Measurements from ENCODE around the gene ST8SIA4. TPM values are rescaled to one million over a fixed set of nuclear protein-coding genes. Genes with fewer than 3 reads are reported as not detected.

ST8SIA4 gene
- total and polyA plus RNA-seq, 2 donors (not counting 1 experiment from before 2014, with no cell fraction given) = 9.5 to 42.6 TPM

GRCh38 chr5:100834519-100834918 lies 68.6 kb downstream of the ST8SIA4 start:
- H3K27ac ChIP-seq (ENCODE audit: low read length in 2 of 2) = no peak overlapping the region
- Mint-ChIP-seq H3K27ac (peak overlapping the region; percentile 72), H3K27me3 (no peaks in the 10 kb centered on the region), H3K4me1 (peaks cover 39% of the 10 kb centered on the region), H3K9me3 (ENCODE audit: insufficient read depth) (no peaks in the 10 kb centered on the region), H3K4me3 (no peak overlapping the region)
- H3K9ac ChIP-seq (ENCODE audit: low read length) = no peak overlapping the region
- POLR2A ChIA-PET = no interaction called here
- DNase-seq = no peak
- no peaks in the 10 kb centered on the region for H3K9me3 ChIP-seq (ENCODE audit: control extremely low read depth in 1 of 3, control insufficient read depth in 2 of 3, insufficient read depth in 1 of 3, low read length in 2 of 3)
- H3K4me2 ChIP-seq (replicated peaks; ENCODE audit: low read depth, low read length, poor library complexity, severe bottlenecking) = no peak overlapping the region
- H4K20me1 ChIP-seq (ENCODE audit: control insufficient read depth, insufficient read depth, low read length, poor library complexity, severe bottlenecking) = no peaks in the 10 kb centered on the region
- peaks cover 5 to 9% of the 10 kb centered on the region in 2 experiments for H3K36me3 ChIP-seq (replicated peaks in 1 of 2; ENCODE audit: control extremely low read depth in 1 of 2, control insufficient read depth in 1 of 2, extremely low read depth in 1 of 2, insufficient read depth in 2 of 2, low read length in 1 of 2)
- peaks cover 62% of the 10 kb centered on the region for H3K79me2 ChIP-seq (ENCODE audit: control insufficient read depth, insufficient read depth, low read length)
- H3K4me1 ChIP-seq (ENCODE audit: control insufficient read depth in 2 of 2, insufficient read depth in 2 of 2, low read length in 2 of 2) = no peaks in the 10 kb centered on the region
- no peak for ATAC-seq (ENCODE audit: low read depth)
- no peaks in the 10 kb centered on the region for H3K27me3 ChIP-seq (replicated peaks in 1 of 4; ENCODE audit: control extremely low read depth in 1 of 4, control insufficient read depth in 3 of 4, insufficient read depth in 4 of 4, low read length in 3 of 4)
- TF ChIP-seq, protein P1, sequence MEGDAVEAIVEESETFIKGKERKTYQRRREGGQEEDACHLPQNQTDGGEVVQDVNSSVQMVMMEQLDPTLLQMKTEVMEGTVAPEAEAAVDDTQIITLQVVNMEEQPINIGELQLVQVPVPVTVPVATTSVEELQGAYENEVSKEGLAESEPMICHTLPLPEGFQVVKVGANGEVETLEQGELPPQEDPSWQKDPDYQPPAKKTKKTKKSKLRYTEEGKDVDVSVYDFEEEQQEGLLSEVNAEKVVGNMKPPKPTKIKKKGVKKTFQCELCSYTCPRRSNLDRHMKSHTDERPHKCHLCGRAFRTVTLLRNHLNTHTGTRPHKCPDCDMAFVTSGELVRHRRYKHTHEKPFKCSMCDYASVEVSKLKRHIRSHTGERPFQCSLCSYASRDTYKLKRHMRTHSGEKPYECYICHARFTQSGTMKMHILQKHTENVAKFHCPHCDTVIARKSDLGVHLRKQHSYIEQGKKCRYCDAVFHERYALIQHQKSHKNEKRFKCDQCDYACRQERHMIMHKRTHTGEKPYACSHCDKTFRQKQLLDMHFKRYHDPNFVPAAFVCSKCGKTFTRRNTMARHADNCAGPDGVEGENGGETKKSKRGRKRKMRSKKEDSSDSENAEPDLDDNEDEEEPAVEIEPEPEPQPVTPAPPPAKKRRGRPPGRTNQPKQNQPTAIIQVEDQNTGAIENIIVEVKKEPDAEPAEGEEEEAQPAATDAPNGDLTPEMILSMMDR (IDR thresholded peaks at IDR 0.05) = no peak
- TF ChIP-seq EZH2 (IDR thresholded peaks at IDR 0.05; ENCODE audit: borderline replicate concordance, insufficient read depth, low read depth, low read length, poor library complexity, severe bottlenecking) = no peak
- no peak overlapping the region for H3K4me3 ChIP-seq (ENCODE audit: control extremely low read depth in 1 of 5, extremely low read depth in 1 of 5, insufficient read depth in 1 of 5, low read depth in 2 of 5, low read length in 4 of 5)
- H2AFZ ChIP-seq (ENCODE audit: insufficient read depth, low read depth, low read length, poor library complexity, severe bottlenecking) = no peak overlapping the region
- intact Hi-C loops (cut with micrococcal nuclease) = no loop called here
- CTCF ChIA-PET = no interaction called here
- 93% methylated on average over 1 of the region's 2 CpGs for WGBS (ENCODE audit: insufficient coverage)

DNA sequence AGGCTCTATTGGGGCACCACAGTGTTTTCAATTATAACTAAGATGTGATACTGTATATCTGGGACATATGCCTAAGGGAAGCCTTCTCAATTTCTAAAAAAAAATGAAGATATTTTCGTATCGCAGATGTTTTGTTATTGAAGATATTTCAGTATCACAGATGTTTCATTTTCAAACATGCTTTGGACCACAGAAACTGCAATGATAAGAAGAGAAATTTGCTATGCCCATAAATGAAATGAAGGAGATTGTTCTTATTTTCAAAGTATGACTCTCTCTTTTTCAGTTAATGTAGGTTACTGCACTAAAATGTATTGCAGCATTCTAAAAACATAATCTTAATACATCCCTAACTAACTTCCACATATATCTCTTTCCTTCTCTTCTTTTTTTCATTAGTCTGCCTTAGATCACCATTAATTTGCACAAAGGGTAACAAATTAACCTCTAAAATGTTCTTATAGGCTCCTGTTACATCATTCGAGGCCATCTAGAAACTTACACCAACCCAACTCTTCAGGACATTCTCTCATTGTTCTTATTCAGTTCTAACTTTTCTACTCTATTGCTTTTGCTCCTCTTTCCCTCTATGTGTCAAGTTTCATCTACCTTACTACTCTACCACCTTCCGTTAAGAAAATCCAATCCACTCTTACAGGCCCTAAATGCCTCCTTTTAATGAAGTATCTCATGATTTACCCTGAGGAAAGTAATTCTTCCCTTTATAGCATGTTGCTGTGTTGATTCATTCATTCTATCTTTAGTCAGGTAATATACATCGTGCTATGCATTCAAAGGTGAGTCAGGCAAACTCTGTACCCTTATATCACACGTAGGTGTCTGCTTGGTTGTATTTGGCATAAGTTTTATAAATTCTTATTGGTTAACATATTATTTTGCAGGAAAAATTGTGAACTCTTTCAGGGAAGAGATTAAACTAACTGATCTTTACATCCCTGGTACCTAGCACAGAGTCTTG lies 70.5 kb downstream of the ST8SIA4 start:
- ChIA-PET CTCF (no interaction called here), POLR2A (no interaction called here)
- TF ChIP-seq, protein P1 (IDR thresholded peaks at IDR 0.05) = no peak
- no peak for TF ChIP-seq EZH2 (IDR thresholded peaks at IDR 0.05; ENCODE audit: borderline replicate concordance, insufficient read depth, low read depth, low read length, poor library complexity, severe bottlenecking)
- Mint-ChIP-seq H3K9me3 (ENCODE audit: insufficient read depth) (no peaks in the 10 kb centered on the region), H3K4me3 (no peak overlapping the region), H3K4me1 (peaks cover 46% of the 10 kb centered on the region), H3K27ac (peak overlapping the region; percentile 16), H3K27me3 (no peaks in the 10 kb centered on the region)
- Histone ChIP-seq H2AFZ (ENCODE audit: insufficient read depth, low read depth, low read length, poor library complexity, severe bottlenecking) (no peak overlapping the region), H3K4me1 (ENCODE audit: control insufficient read depth in 2 of 2, insufficient read depth in 2 of 2, low read length in 2 of 2) (peaks cover 14 to 16% of the 10 kb centered on the region in 2 donors), H3K27me3 (replicated peaks in 1 of 4; ENCODE audit: control extremely low read depth in 1 of 4, control insufficient read depth in 3 of 4, insufficient read depth in 4 of 4, low read length in 3 of 4) (no peaks in the 10 kb centered on the region), H3K27ac (ENCODE audit: low read length in 2 of 2) (peak overlapping the region in 1 of 2 donors; percentile 29), H3K9ac (ENCODE audit: low read length) (no peak overlapping the region), H3K9me3 (ENCODE audit: control extremely low read depth in 1 of 3, control insufficient read depth in 2 of 3, insufficient read depth in 1 of 3, low read length in 2 of 3) (no peaks in the 10 kb centered on the region), H3K36me3 (replicated peaks in 1 of 2; ENCODE audit: control extremely low read depth in 1 of 2, control insufficient read depth in 1 of 2, extremely low read depth in 1 of 2, insufficient read depth in 2 of 2, low read length in 1 of 2) (peaks cover 5% of the 10 kb centered on the region in 2 experiments), H4K20me1 (ENCODE audit: control insufficient read depth, insufficient read depth, low read length, poor library complexity, severe bottlenecking) (no peaks in the 10 kb centered on the region), H3K4me3 (ENCODE audit: control extremely low read depth in 1 of 5, extremely low read depth in 1 of 5, insufficient read depth in 1 of 5, low read depth in 2 of 5, low read length in 4 of 5) (no peak overlapping the region), H3K79me2 (ENCODE audit: control insufficient read depth, insufficient read depth, low read length) (peaks cover 57% of the 10 kb centered on the region), H3K4me2 (replicated peaks; ENCODE audit: low read depth, low read length, poor library complexity, severe bottlenecking) (no peak overlapping the region)
- ATAC-seq (ENCODE audit: low read depth) = no peak
- DNase-seq = no peak
- intact Hi-C loops (cut with micrococcal nuclease) = no loop called here
- 60% methylated on average over 1 of the region's 6 CpGs for WGBS (ENCODE audit: insufficient coverage)

All from B cell (primary cell).